Activated CD4-positive, alpha-beta T cell treated with anti-CD3 and anti-CD28 coated beads for 4 hours (primary cell): ENCODE results near the gene MATN1.
"Not testable (repeated sequence)": the region's sequence is repeated elsewhere in the genome, so short reads cannot be mapped to it uniquely, and the experiment has no call there.

Source experiments
- DNase-seq, 2 donors: peaks; one replicate each; pipeline ENCODE4 v3.0.0-alpha.2; 2020

Gene MATN1

DNA sequence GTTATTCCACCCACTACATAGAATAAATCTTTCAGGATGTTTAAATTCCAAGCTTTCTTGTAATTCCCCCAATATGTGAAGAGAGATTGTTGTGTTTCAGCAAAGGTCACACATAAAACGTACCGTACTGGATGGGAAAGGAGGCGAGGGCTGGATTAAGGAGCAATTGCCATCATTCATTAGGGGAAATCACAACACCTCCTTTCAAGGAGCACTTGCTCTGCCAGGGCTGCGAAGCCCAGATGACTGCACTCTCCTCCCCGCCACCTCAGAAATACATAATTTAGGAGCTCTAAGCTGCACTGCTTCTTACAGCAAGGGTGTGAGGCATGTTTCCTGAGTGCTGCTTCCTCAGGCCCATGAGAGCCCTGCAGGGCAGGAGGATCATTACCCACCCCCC is 29.6 kb downstream of the MATN1 start:
- DNase-seq: no peak

DNA sequence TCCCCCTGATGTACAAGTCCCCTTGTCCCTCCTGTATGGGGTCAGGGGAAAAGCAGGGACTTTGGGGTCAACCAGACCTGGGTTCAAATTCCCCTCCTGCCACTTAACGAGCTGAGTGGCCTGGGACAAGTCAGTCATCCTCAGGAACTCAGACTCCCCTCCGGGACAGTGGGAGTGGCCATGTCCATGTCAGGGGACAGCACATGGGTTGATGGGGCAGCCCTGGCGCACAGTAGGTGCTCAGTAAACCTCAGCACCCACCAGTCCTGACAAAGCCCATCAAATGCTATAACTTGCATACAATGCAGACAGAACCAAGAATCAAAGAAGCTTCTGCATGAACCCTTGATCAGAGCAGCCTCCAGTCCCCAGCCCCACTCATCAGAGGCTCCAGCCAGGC is 30.0 kb downstream of the MATN1 start:
- DNase-seq: no peak

DNA sequence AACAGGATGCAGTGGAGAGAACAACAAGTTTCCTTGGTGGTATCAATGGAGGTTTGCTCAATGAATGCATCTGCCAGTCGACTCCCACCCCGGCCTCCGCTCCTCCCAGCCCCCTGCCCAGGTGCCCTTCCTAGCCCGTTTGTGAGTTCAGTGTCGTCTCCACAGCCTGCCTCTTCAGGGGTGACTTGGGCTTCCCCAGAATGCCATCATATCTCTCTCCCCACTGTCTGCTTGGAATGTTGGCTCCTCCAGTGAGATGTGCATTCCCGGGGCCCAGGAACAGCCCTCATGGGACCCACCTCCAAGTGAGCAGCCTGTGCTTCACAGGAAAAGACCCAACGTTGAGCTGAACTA is 30.5 kb downstream of the MATN1 start:
- DNase-seq: no peak

DNA sequence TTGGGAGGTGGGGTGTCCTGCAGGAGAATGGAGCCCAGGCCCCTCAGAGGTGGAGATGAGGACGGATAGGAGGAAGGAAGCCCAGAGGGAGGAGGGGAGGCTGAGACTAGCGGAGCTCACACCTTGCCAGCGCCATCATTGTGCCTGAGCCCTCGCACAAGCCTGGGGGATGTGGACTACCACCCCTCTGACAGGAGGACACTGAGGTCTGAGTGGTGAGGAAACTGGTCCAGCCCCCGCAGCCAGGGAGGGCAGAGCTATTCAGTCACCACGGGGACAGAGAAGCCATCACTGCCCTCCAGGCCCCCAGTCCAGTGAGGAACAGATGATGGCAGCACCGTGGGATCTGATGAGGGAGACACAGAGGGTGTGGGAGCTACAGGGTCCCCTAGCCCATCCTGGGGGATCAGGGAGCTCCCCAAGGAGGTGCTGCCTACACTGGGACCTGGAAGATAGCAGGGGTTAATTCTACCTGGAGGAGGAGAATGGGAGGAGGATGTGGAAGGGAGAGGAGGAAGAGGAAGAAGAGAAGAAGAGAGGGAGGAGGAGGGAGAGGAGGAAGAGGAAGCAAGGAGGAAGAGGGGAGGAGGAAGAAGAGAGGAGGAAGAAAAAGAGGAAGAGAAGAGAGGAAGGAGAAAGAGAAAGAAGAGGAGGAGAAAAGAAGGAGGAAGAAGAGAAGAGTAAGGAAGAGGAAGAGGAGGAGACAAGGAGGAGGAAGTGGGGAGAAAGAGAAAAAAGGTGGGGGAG is 31.0 kb downstream of the MATN1 start:
- DNase-seq: no peak

DNA sequence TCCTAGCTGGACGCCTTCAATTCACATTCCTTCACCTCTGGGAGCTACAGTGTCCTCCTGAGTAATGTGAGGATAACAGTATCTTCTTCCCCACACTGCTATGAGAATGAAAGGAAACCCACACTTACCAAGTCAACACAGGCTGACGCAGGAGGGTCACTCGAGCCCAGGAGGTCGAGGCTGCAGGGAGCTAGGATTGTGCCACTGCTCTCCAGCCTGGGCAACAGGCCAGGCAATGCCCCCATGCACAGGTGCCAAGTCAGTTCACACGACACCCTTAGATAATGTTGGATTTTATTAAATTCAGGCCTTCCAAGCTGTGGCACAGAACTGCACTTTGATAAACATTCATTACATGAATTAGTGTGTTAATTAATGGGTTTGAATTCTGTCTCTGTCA is 31.9 kb downstream of the MATN1 start:
- DNase-seq: no peak

DNA sequence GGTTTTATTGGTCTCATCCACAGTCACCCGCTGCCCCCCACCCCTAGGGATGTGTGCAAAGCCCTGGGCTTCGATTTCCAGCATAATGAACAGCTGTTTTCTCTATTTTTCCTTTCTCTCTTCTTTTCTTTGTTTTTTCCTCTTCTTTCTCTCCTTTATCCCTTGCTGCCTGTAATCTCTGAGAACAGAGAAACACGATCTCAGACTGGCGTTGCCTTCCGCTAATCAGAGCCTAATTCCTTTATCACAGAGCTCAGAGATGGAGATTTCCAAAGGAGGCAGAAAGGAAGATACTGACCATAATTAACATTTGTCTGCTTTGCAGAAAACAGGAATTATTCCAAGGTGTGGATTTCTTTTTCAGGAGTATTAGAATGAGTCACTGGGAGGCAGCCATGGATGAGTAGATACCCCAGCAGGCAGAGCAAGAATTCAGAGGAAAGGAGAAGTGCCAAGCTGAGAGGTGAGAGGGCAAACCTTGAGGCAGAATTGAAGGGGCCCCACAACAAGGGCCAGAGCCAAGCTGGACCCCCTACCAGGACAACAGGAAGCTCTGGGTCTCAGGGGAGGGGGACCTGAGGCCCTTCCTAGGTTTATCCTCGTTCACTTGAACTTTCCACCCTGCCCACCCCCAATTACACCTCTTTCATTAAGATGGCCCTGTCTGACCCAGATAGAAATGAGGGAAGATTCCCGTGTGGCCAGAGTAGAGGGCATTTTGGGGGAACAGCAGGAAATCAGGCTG is 33.3 kb downstream of the MATN1 start:
- DNase-seq: no peak

DNA sequence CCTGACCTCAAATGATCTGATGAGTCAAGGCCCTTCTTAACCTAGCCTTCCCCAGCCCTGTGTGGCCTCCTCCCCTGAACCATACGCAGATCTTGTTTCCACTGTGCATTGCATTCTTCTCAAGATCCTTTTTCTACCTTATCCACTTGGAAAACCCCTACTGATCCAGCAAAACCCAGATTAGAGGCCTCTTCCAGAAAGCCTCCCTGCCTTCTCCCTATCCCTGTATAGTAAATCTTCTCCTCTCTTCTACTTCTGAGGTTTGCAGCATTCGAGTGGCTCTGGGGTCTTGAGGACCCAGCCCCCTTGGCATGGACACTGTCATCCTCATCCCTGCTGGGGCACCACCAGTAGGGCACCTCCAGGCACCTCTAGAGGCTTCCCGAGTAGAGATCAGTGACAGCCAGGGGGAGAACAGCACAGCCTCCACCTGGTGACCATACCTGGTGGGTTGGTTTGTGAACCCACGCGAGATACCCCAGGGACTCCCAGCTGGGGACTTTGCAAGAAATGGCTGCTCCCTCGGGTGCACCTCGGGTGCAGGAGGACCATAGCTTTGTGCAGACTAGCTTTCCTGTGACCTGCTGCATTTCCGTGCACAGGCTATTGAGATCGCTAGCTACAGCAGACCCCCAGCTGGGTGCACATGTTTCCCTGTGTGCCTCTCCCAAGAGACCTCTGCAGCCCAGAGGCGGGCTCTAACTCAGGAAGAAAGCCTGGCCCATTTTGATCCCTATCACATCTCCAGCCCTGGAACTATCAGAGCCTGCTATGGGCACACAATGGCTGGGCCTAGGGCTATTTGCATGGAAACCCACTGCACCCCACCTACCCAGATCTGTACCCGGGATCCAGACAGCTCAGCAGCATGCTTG is 34.2 kb downstream of the MATN1 start:
- DNase-seq: no peak

DNA sequence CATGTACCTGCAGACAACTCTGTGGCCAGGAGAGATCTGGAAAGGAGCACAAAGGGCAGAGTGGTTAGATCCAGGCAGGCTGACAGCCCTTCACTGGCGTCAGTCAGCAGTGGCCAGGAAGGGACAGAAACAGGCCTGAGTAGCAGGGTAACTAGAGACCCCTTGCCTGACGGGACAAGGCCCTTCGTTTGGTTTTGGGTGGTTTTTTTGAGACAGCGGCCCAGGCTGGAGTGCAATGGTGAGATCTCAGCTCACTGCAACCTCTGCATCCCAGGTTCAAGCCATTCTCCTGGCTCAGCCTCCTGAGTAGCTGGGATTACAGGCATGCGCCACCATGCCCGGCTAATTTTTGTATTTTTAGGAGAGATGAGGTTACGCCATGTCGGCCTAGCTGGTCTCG is 34.9 kb downstream of the MATN1 start:
- not testable (repeated sequence) for DNase-seq

DNA sequence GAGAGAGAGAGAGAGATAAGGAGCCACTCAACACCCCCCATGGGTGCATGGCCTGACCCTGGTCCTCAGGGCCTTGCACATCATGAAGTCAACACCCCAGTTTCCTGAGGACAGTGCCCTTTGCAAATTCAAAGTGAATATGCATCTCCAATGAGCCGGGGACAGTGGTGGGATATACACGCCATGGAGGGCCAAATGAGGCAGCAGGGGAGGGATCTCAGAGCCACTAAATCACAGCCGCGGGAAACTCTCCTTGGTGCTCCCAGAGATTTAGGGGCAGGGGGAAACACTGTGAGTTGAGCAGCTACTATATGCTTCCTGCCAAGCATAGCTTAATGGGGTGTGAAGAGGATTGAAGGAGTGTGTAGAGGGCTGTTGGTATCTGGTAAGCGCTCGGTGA is 35.5 kb downstream of the MATN1 start:
- DNase-seq: no peak

DNA sequence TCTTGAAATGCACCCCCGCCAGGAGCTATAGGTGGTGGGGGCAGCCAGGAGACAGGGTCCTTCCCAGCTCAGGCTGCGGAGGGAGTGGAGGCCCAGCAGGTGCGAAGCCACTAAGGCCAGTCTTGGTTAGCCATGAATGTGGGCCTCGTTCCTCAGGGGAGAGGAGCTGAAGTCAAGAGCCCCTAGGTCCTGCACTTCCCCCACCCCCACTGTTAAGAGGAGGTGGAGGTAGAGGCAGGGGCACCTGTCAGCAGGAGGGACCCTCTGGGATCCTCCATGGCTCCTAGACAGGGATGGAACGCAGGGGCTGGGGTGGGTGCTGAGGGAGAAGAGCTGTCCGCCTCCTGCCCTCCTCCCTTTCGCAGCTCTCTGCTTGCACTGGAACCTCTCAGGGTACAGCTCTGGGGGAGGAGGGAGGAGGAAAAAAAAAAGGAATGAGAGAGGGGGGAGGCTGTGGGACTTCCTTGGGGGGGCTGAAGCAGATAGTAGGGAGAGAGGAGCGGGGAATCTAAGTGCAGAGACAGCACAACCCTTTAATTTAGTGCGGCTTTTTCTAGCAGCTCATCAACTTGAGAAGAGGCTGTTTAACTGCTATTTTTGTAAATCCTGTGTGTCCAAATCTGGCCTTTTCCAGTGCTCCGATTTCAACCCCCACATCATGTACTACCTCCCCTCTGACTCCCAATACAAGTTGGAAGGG is 37.0 kb downstream of the MATN1 start:
- no peak for DNase-seq

DNA sequence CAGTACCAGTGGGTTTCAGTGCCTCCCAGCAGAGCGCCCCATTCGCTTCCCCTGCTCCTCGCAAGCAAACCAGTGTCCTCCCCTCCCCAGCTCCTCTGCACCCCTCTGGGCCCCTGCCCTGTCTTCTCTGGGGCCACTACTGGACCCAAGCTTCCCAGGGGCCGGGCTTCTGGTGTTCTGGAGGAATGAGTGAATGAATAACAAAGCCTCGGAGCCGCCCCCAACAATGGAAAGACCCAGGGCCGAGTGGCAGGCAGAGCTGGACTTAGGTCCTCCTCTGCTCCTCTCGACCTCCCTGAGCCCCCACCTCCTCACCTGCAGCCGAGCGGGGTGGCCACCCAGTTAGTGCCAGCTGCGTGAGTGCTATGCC is 37.6 kb downstream of the MATN1 start:
- DNase-seq: no peak

DNA sequence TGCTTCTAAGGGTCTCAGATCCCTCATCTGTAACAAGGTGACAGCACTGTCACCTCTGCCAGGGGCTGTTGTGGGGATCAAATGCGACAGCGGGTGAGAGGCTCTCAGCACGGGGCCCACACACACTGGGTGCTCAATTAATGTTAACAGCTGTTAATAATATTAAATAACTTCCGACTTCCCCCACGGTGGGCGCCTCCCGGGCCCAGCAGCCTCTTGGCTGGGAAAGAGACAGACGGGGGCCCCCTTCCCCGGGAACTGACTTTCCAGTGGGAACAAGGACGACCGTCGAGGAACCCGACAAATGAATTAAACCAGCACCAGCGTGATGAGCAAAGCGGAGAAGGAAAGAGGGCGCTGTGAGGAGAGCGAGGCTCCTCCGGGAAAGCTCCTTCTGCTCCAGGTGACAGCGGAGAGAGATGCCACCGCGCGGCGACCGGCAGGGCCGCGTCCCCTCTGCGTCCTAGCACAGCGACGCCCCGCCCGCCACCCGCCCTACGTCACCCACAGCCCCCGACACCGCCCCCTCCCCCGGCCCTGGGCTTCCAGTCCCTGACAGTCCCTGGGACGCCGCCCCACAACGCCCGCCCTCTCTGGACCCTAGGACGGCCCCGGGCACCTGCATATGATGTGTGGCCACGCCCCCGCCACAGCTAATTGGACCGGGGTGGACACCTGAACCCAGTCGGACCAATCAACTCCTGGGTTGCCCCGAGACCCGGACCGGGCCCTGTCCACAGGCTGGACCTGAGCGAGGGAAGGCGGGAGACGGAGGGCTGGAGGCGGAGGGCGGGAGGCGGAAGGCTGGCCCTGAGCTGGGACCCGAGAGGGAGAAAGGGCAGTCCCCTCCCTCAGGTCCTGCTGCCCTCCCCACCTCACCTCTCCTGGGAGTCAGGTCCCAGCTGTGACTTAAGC is 38.2 kb downstream of the MATN1 start:
- peak in 1 of 2 donors; percentile 5 for DNase-seq

DNA sequence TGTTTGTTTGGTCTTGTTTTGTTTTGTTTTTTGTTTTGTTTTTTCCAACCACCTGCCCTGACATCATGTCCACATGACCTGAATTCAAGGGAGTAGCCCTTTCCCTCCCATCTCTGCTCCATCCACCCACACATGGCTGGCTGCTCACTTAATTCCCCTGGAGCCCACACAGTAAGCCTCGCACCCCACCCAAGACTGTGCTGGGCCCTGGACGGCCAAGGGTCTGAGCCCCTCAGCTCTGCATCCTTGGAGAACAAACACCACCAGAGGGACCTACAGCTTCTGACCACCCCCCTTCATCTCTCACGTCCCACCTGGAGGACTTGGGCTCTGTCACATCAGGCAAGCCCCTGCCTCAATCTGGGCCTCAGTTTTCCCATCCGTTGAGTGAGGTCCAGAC is 39.1 kb downstream of the MATN1 start:
- DNase-seq: no peak

DNA sequence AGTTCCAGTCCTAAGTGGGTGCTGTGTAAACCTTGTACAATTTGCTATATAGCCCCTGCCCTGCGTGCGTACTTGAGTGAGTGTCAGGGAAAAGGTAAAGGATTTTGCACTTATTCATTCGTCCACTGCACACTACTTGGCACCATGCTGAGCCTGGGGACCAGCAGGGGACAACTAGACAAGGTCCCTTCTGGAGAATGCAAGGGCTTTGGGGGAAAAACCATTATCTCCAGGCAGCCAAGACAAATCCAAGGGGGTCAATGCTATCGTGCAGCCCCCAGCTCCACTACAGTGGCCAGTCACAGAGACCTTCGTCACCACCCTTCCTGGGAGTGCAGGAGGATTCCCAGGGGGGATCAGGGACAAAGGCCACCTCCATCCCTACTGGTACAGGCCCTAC is 39.7 kb downstream of the MATN1 start:
- DNase-seq: no peak

DNA sequence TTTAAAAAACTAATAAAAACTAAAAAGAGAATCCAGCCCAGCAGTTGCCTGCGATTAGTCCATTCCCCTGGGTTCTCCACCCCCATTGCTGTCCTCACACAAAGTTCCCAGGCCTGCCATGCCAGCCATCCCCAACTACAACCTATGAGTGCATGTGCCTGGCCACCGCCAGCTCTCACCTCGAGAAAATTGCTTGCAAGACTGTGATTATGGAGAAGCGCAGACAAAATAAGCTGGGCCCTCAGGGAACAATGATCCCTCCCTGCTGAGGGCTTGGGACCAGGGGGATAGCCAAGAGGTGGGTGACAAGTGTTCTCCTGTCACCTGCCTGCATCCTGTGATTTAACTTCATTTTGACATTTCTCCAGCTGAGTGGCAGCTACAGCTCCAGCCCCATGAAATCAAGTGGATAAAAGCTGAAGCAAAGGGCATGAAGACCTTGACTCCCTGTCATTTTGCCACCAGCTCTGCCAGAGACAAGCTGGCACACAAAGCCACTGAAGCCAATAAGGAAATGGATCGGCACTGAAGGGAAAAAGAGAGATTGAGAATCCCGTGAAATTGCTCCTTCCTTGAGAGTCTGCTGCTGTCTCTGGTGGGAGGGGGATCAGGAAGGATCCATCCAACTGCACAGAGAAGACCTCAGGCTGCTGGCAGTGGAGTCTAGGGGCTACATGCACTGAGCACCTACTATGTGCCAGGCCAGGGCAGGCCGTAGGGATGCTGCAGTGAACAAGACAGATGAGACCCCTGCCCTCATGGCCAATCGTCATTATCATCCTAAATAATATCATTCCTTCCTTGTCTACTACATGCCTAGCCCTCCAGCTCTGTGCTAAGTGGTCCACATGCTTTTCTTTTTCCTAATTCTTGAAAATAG is 40.7 kb downstream of the MATN1 start:
- DNase-seq: no peak

DNA sequence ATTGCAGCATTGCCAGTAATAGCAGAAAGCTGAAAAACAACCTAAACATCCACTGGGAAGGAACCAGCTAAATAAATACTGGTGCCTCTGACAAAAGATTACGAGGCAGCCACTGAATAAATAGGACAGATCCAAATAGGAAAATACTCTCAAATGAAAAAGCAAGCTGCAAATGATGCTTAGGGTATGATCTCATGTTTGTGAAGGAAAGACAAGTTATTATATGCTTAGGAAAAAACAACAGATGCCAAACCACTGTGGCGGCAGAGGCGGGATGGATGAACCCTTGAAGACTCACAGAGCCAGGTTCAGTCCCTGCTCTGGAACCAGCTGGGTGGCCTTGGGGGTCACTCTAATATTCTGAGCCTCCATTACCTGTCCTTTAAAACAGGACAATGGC is 41.6 kb downstream of the MATN1 start:
- DNase-seq: no peak

DNA sequence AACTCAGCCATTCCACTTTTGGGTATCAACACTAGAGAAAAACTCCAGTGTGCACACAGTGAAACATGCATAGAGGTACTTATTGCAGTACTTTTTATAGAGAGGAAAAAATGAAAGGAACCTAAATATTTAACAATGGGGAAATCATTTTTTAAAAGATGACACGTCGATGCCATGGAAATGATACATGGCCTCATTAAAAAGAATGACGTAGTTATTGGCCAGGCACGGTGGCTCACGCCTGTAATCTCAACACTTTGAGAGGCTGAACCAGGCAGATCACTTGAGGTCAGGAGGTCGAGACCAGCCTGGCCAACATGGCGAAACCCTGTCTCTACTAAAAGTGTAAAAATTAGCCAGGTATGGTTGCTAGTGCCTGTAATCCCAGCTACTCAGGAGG is 42.5 kb downstream of the MATN1 start:
- no peak for DNase-seq

DNA sequence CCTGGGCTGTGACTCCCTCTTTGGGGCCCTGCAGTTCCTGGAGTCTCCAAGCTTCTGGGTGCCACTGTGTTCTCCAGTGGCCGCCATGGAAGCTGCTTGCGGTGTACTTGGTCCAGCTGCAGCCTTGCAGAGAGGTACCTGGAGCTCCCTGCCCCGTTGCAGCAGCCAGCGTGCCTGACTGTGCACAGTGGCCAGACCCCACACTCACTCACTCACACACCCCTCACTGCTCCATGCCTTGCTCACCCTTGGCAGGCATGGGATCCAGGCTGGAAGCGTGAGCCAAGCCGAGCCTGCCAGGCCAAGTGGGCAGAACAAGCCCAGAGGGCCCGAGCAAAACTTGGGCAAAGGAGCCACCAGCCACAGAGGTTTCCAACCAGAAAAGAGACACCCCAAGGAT is 43.0 kb downstream of the MATN1 start:
- no peak for DNase-seq

DNA sequence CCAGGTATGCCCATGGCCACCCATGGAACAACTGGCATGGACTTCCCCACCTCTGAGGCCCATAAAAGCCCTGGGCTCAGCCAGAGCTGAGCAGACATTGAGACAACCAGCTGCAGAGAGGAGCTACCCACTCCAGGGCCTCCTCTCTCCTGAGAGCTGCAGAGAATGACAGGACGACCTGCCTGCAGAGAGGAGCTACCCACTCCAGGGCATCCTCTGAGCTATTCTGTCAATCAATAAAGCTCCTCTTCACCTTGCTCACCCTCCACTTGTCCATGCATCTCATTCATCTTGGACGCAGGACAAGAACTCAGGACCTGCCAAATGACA is 43.4 kb downstream of the MATN1 start:
- no peak for DNase-seq

DNA sequence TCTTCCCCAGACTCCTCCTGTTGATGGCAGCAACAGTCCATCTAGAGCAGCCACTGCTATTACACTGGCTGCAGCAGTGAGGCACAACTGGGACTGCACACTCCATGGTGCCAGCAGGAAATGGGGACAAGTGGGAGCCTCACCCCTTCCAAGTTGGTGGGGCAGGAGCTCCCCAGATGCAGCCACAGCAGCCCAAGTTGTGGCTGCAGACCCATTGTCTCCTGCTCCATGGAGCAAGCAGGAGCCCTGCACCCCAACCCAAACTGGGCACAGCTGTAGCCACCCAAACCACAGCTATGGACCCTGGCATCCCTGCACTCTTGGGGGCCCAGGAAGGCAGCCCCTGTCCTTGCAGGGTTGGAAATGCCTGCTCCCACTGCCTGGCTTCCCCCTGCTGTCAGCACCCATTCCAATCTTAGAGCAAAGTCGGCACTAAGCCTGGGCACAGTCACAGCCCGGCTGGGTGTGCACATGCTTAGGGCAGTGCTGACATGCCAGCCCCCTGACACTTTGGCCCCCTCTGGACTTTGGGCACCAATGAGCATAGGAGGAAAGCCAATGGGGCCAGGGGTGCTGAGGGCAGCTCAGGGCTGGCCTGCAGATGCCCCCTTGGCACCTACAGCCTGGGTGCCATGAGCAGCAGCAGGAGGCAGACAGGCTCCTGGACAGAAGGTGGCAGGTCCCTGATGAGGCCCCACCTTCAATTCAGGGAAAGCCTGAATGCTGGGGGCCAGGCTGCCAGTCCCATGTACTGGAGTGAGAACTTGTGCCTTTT is 44.0 kb downstream of the MATN1 start:
- DNase-seq: no peak
